DOHH2 (cell line): Measurements from ENCODE around the gene ANKRD6.

Experiments
- EZH2phosphoT487 ChIP-seq: fragments of 200-600 bp; sonication (generic); IDR thresholded peaks from 2 replicates; pipeline ENCODE4 v1.6.1; 2017; ENCODE audit warnings: borderline replicate concordance, mild to moderate bottlenecking, antibody characterized with exemption, low read length, moderate library complexity, mixed read lengths
- TF ChIP-seq, protein P1 (sequence below): fragments of 200-600 bp; sonication (generic); IDR thresholded peaks from one replicate; pipeline ENCODE4 v1.5.1; 2014; ENCODE audit warnings: antibody characterized with exemption, mild to moderate bottlenecking, low read depth, low read length; ENCODE audit not compliant: poor library complexity, severe bottlenecking

DNA sequence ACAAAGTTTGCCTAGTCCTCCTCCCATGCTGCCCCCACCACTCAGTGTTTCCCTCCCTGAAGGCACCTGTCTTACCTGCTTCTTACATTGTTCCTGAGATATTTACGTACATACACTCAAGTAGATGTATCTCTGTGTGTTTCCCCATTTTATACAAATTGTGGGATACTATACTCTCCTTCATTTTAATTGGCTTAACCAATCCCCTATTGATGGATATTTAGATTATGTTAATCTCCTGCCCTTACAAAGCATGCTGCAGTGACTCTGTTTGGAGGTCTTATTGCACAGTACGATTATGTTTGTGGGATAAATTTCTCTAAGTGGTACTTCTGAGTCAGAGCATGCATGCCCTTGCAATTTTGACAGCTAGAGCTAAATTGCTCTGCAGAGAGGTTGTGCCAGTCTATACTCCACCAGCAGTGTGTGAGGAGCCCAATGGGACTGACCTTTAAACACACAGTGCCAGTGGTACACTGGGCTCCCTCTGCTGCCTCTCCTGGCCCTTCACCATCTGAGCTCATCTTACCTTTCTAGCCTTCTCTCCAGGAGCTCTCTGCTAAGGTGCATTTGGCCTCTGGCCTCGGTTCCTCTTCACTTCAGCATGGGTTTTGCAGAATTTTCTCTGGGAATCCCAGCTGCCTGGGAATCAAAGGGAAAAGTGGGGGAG, 148.2 kb downstream of the ANKRD6 start:
- TF ChIP-seq EZH2phosphoT487, result no peak
- TF ChIP-seq, protein P1, sequence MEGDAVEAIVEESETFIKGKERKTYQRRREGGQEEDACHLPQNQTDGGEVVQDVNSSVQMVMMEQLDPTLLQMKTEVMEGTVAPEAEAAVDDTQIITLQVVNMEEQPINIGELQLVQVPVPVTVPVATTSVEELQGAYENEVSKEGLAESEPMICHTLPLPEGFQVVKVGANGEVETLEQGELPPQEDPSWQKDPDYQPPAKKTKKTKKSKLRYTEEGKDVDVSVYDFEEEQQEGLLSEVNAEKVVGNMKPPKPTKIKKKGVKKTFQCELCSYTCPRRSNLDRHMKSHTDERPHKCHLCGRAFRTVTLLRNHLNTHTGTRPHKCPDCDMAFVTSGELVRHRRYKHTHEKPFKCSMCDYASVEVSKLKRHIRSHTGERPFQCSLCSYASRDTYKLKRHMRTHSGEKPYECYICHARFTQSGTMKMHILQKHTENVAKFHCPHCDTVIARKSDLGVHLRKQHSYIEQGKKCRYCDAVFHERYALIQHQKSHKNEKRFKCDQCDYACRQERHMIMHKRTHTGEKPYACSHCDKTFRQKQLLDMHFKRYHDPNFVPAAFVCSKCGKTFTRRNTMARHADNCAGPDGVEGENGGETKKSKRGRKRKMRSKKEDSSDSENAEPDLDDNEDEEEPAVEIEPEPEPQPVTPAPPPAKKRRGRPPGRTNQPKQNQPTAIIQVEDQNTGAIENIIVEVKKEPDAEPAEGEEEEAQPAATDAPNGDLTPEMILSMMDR, result no peak
